ENCODE measurements around the gene PLCB1. TPM values are rescaled to one million over a fixed set of nuclear protein-coding genes. Genes with fewer than 3 reads are reported as not detected.

Gene PLCB1
- total RNA-seq, 2 donors from 2014 or later = 3.2 to 3.4 TPM

GRCh38 chr20:8229090-8229489 is 97.0 kb downstream of the PLCB1 start:
- H3K36me3 Mint-ChIP-seq (ENCODE audit: insufficient read depth in 2 of 2) = no peaks in the 10 kb centered on the region
- H3K9me3 Mint-ChIP-seq = no peaks in the 10 kb centered on the region
- H3K4me1 Mint-ChIP-seq (ENCODE audit: low read depth) = no peaks in the 10 kb centered on the region
- DNase-seq (no peak), ATAC-seq (replicated peaks in 1 of 2) (no peak)
- no peak overlapping the region for H3K27ac Mint-ChIP-seq
- H3K27me3 Mint-ChIP-seq (ENCODE audit: low read depth) = no peaks in the 10 kb centered on the region
- H3K4me3 Mint-ChIP-seq = no peak overlapping the region

- H3K4me1 Mint-ChIP-seq (ENCODE audit: low read depth) = no peaks in the 10 kb centered on the region
- no peaks in the 10 kb centered on the region for H3K9me3 Mint-ChIP-seq
- H3K27ac Mint-ChIP-seq = no peak overlapping the region
- no peaks in the 10 kb centered on the region for H3K36me3 Mint-ChIP-seq (ENCODE audit: insufficient read depth in 2 of 2)
- no peaks in the 10 kb centered on the region for H3K27me3 Mint-ChIP-seq (ENCODE audit: low read depth)
- no peak for DNase-seq
- H3K4me3 Mint-ChIP-seq = no peak overlapping the region
- no peak for ATAC-seq (replicated peaks in 1 of 2)
These were observed 99.0 kb downstream of the PLCB1 start for GRCh38 chr20:8231038-8231437.

DNA sequence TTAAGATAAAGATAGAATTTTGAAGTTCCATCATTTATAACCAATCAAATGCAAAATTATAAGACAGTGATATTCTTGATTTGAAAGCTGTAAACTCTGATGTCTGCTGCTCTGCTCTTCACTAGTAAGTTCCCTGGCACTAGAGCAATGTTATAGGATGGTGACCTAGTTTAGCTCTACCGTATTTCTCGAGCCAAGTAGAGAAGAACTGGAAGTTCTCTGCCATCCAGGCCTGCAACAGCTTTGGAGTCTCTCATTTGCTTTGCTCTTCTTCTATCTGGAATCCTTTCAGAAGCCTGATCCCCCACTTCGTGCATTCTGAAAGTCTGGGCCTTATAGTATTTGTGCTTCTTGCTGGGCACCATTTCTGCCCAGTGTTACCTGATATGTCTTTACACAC is 100.3 kb downstream of the PLCB1 start:
- no peak overlapping the region for H3K4me3 Mint-ChIP-seq
- H3K4me1 Mint-ChIP-seq (ENCODE audit: low read depth) = no peaks in the 10 kb centered on the region

GRCh38 chr20:8234580-8234979 is 102.5 kb downstream of the PLCB1 start:
- no peak for DNase-seq
- ATAC-seq (replicated peaks in 1 of 2) = no peak

More for the DNA sequence above, 100.3 kb downstream of the PLCB1 start:
- Mint-ChIP-seq H3K27ac (no peak overlapping the region), H3K36me3 (ENCODE audit: insufficient read depth in 2 of 2) (no peaks in the 10 kb centered on the region), H3K9me3 (no peaks in the 10 kb centered on the region), H3K27me3 (ENCODE audit: low read depth) (no peaks in the 10 kb centered on the region)
- ATAC-seq (replicated peaks in 1 of 2) (no peak), DNase-seq (no peak)

DNA sequence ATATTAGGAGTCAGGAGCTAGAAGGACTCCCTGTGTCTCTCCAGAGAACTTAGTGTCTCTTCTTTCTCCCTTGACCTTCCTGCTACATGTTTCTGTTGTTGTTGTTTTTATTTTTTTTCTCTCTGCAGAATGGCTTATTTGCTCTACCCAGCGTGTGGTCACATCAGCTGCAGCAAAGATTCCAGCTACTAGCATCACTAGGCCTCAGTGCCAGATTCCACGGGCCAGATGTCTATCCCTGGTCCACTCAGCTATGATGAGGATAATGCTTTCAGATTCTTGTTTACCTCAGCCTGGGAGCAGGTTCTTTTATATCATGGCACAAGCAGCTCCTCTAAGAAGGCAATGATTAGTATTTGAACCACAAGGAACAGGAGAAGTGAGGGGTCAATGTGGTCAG is 110.0 kb downstream of the PLCB1 start:
- H3K27ac Mint-ChIP-seq = no peak overlapping the region
- no peaks in the 10 kb centered on the region for H3K9me3 Mint-ChIP-seq
- no peak for ATAC-seq (replicated peaks in 1 of 2)
- no peak for DNase-seq
- H3K36me3 Mint-ChIP-seq (ENCODE audit: insufficient read depth in 2 of 2) = no peaks in the 10 kb centered on the region
- H3K4me1 Mint-ChIP-seq (ENCODE audit: low read depth) = peaks cover 4% of the 10 kb centered on the region
- no peak overlapping the region for H3K4me3 Mint-ChIP-seq
- no peaks in the 10 kb centered on the region for H3K27me3 Mint-ChIP-seq (ENCODE audit: low read depth)

More at GRCh38 chr20:8234580-8234979, 102.5 kb downstream of the PLCB1 start:
- no peak overlapping the region for H3K4me3 Mint-ChIP-seq
- H3K9me3 Mint-ChIP-seq = no peaks in the 10 kb centered on the region
- H3K27me3 Mint-ChIP-seq (ENCODE audit: low read depth) = no peaks in the 10 kb centered on the region
- no peaks in the 10 kb centered on the region for H3K4me1 Mint-ChIP-seq (ENCODE audit: low read depth)
- no peak overlapping the region for H3K27ac Mint-ChIP-seq
- H3K36me3 Mint-ChIP-seq (ENCODE audit: insufficient read depth in 2 of 2) = no peaks in the 10 kb centered on the region

DNA sequence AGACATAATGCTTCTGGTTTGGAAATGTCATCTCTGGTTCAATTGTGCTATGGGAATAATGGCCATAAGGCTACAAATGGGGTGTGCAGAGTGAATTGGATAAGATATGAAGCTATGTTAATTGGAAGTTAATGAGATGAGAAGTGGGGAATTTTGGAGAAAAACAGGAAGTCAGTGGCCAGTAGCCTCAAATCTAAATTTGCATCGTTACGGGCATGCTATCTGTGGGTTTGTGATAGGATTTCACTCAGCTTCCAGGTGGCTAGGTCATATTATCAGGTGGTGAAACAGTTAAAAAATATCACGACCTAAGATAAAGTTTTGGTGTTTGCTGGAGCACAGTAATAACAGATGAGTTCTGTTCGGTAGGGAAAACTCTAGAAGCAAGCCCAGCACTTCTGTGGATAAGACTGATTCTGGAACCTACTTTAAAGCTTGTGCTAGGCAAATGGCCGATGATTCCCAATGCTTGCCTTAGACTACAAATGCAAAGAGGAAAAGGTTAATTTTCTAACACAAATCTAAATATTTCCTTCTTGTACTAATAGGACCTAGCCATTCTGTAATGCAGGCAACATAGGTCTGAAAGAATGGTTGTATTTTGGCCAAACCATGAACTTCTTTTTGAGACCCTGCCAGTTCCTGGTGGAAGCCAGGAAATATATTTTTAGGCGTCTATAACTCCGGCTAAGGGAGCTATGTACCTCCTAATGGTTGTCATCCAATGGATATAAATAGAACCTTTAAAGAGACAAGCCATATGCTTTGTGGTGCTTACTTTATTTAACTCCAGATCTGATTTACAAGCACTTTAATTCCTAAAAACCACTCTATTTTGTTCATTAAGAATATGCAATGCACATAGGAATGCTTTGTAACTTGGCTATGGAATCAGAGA is 111.0 kb downstream of the PLCB1 start:
- no peak for DNase-seq
- H3K4me1 Mint-ChIP-seq (ENCODE audit: low read depth) = peaks cover 6% of the 10 kb centered on the region
- H3K36me3 Mint-ChIP-seq (ENCODE audit: insufficient read depth in 2 of 2) = no peaks in the 10 kb centered on the region
- H3K4me3 Mint-ChIP-seq = no peak overlapping the region
- no peaks in the 10 kb centered on the region for H3K27me3 Mint-ChIP-seq (ENCODE audit: low read depth)
- no peak overlapping the region for H3K27ac Mint-ChIP-seq
- no peak for ATAC-seq (replicated peaks in 1 of 2)
- H3K9me3 Mint-ChIP-seq = no peaks in the 10 kb centered on the region

- Mint-ChIP-seq H3K36me3 (ENCODE audit: insufficient read depth in 2 of 2) (no peaks in the 10 kb centered on the region), H3K4me1 (ENCODE audit: low read depth) (peaks cover 6% of the 10 kb centered on the region), H3K27ac (no peak overlapping the region), H3K9me3 (no peaks in the 10 kb centered on the region), H3K4me3 (no peak overlapping the region), H3K27me3 (ENCODE audit: low read depth) (no peaks in the 10 kb centered on the region)
- no peak for DNase-seq
- no peak for ATAC-seq (replicated peaks in 1 of 2)
These were observed 112.6 kb downstream of the PLCB1 start for GRCh38 chr20:8244637-8245036.

DNA sequence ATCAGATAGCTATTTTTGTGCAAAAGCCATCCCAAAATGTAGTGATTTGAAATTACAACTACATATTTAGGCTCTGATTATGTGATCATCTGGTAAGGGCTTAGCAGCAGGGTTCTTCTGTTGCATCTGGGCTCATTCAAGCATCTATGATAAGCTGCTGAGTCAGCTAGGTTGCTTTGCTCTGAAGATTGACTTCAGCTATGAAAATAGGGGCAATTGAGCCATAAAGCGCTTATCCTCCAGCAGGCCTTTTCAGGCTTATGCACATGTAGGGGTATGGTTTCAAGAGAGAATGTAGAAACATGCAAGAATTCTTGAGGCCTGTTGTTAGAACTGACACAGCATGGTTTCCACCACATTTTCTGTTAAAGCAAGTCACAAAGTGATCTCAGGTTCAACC is 114.1 kb downstream of the PLCB1 start:
- H3K27ac Mint-ChIP-seq = no peak overlapping the region

DNA sequence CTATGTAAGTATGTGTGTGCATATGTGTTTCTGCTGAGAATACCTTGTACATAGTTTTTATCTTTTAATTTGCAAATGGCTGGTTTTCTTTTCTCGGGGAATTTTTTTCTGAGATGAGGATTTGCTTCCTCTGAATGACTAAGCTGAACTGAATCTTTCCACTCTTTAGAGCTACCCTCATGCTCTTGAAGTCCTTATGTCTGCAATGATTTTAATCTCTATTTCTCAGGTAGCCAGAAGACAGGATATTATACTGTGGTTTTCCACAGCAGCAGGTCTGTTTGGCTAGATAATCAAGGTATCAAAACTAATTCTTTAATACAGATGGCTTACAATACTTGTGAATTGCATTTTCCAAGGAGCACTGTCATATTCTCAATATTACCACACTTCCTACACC is 114.7 kb downstream of the PLCB1 start:
- Mint-ChIP-seq H3K27me3 (ENCODE audit: low read depth) (no peaks in the 10 kb centered on the region), H3K4me3 (no peak overlapping the region), H3K27ac (no peak overlapping the region), H3K36me3 (ENCODE audit: insufficient read depth in 2 of 2) (no peaks in the 10 kb centered on the region), H3K9me3 (no peaks in the 10 kb centered on the region), H3K4me1 (ENCODE audit: low read depth) (peaks cover 6% of the 10 kb centered on the region)
- DNase-seq (no peak), ATAC-seq (replicated peaks in 1 of 2) (no peak)

More for the DNA sequence above, 114.1 kb downstream of the PLCB1 start:
- no peak overlapping the region for H3K4me3 Mint-ChIP-seq
- peaks cover 6% of the 10 kb centered on the region for H3K4me1 Mint-ChIP-seq (ENCODE audit: low read depth)
- no peaks in the 10 kb centered on the region for H3K36me3 Mint-ChIP-seq (ENCODE audit: insufficient read depth in 2 of 2)
- DNase-seq = no peak
- no peak for ATAC-seq (replicated peaks in 1 of 2)
- H3K9me3 Mint-ChIP-seq = no peaks in the 10 kb centered on the region
- H3K27me3 Mint-ChIP-seq (ENCODE audit: low read depth) = no peaks in the 10 kb centered on the region

DNA sequence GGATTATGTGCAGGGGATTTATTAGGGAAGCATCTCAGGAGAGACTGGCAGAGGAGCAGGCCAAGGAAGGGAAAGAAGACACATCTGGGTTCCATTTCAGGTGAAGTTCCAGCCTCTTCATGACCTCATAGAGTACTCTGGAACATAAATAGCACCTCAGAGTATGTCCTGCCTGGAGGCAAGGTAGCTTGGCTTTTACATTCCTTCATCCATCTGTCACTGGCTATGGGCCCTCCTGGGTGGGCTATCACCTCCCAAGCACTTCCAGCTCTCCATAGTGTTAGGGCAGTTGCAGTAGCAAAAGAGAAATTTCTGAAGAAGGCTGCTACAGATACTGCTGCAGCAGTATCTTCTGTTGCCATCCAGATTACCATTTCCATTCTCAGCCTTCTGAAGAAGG is 116.0 kb downstream of the PLCB1 start:
- ATAC-seq (replicated peaks in 1 of 2) = no peak

DNA sequence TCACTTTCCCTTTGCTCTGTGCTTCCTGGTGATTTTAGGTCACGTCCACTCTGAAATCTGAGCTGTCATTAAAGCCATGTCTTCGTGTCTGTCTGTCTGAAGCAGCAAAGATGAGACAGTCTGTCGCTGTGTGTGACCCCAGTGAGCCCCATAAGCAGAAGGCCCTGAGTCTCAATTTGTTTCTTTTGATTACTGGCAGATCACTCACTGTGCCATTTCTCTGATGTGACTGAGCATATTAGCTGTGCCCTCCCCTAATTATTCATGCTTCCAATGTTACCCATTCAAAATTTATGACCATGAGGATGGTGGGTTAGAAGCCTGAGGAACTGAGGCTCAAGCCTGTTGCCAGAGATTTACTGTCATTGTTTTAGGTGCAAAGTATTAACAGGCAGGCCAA is 117.6 kb downstream of the PLCB1 start:
- peaks cover 6% of the 10 kb centered on the region for H3K4me1 Mint-ChIP-seq (ENCODE audit: low read depth)
- H3K9me3 Mint-ChIP-seq = no peaks in the 10 kb centered on the region
- H3K36me3 Mint-ChIP-seq (ENCODE audit: insufficient read depth in 2 of 2) = no peaks in the 10 kb centered on the region
- no peak for ATAC-seq (replicated peaks in 1 of 2)
- no peak for DNase-seq
- H3K4me3 Mint-ChIP-seq = no peak overlapping the region
- no peak overlapping the region for H3K27ac Mint-ChIP-seq
- H3K27me3 Mint-ChIP-seq (ENCODE audit: low read depth) = no peaks in the 10 kb centered on the region

More for the DNA sequence above, 116.0 kb downstream of the PLCB1 start:
- no peak overlapping the region for H3K4me3 Mint-ChIP-seq
- no peak for DNase-seq
- H3K36me3 Mint-ChIP-seq (ENCODE audit: insufficient read depth in 2 of 2) = no peaks in the 10 kb centered on the region
- peaks cover 6% of the 10 kb centered on the region for H3K4me1 Mint-ChIP-seq (ENCODE audit: low read depth)
- no peaks in the 10 kb centered on the region for H3K27me3 Mint-ChIP-seq (ENCODE audit: low read depth)
- no peaks in the 10 kb centered on the region for H3K9me3 Mint-ChIP-seq
- no peak overlapping the region for H3K27ac Mint-ChIP-seq

- Mint-ChIP-seq H3K4me3 (no peak overlapping the region), H3K27me3 (ENCODE audit: low read depth) (no peaks in the 10 kb centered on the region), H3K27ac (no peak overlapping the region), H3K4me1 (ENCODE audit: low read depth) (peaks cover 6% of the 10 kb centered on the region), H3K9me3 (no peaks in the 10 kb centered on the region), H3K36me3 (ENCODE audit: insufficient read depth in 2 of 2) (no peaks in the 10 kb centered on the region)
- DNase-seq (no peak), ATAC-seq (replicated peaks in 1 of 2) (no peak)
These were observed 118.6 kb downstream of the PLCB1 start for GRCh38 chr20:8250539-8251200.

DNA sequence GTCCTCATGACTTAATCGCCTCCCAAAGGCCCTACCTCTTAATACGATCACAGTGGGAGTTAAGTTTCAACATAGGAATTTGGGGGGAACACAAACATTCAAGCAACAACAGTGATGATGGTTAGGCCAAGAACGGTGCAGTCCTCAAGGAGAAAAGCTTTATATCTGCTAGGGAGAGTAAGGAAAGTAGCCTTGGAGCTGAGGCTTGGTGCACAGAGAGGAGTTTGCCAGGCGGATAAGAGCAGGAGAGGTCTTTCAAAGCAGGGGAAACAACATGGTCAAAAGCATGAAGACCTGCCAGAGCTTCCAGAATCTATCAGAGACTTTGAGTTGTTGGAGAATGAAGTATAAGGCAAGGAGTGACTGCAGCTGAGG is 119.1 kb downstream of the PLCB1 start:
- H3K27me3 Mint-ChIP-seq (ENCODE audit: low read depth) = no peaks in the 10 kb centered on the region
- DNase-seq (no peak), ATAC-seq (replicated peaks in 1 of 2) (no peak)
- H3K4me1 Mint-ChIP-seq (ENCODE audit: low read depth) = peaks cover 6% of the 10 kb centered on the region
- H3K27ac Mint-ChIP-seq = no peak overlapping the region
- no peak overlapping the region for H3K4me3 Mint-ChIP-seq
- H3K36me3 Mint-ChIP-seq (ENCODE audit: insufficient read depth in 2 of 2) = no peaks in the 10 kb centered on the region
- H3K9me3 Mint-ChIP-seq = no peaks in the 10 kb centered on the region

Measured in activated T-cell treated with anti-CD3 and anti-CD28 coated beads, Interleukin-2, amount 50 U/mL, for 72 hours (primary cell).